Neural progenitor cell (in vitro differentiated cells): ENCODE measurements around the gene COG4.

Source experiments
- EZH2 ChIP-seq: fragments of 200-600 bp; sonication (generic); IDR thresholded peaks from 2 replicates; pipeline ENCODE4 v1.6.1; 2017; ENCODE audit warnings: antibody characterized with exemption, mild to moderate bottlenecking, moderate library complexity
- EZH2phosphoT487 ChIP-seq: fragments of 200-600 bp; sonication (generic); IDR thresholded peaks from 2 replicates; pipeline ENCODE4 v1.6.1; 2017; ENCODE audit warnings: antibody characterized with exemption
- TF ChIP-seq, protein P1 (sequence below): fragments of 200-600 bp; sonication (generic); IDR thresholded peaks from 2 replicates; pipeline ENCODE4 v1.5.1; 2017; ENCODE audit warnings: antibody characterized with exemption, mild to moderate bottlenecking

DNA sequence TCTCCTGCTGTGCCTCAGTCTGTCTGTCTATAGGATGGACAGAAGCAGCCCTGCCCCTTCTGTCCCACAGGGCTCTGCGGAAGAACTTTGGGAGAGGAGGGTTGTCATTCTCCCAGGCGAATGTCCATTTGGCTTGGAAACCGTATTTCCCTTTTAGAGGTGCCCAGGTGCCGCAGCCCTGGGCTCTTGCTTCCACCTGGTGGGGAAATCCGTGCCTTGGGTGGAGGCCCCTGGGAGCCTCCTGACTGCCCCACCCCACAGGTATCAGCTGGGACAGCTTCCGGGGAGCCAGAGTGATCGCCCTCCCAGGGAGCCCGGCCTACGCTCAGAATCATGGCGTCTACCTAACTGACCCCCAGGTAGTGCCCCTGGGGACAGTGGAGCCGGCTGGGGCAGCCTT is 56.2 kb downstream of the COG4 start:
- TF ChIP-seq, protein P1, sequence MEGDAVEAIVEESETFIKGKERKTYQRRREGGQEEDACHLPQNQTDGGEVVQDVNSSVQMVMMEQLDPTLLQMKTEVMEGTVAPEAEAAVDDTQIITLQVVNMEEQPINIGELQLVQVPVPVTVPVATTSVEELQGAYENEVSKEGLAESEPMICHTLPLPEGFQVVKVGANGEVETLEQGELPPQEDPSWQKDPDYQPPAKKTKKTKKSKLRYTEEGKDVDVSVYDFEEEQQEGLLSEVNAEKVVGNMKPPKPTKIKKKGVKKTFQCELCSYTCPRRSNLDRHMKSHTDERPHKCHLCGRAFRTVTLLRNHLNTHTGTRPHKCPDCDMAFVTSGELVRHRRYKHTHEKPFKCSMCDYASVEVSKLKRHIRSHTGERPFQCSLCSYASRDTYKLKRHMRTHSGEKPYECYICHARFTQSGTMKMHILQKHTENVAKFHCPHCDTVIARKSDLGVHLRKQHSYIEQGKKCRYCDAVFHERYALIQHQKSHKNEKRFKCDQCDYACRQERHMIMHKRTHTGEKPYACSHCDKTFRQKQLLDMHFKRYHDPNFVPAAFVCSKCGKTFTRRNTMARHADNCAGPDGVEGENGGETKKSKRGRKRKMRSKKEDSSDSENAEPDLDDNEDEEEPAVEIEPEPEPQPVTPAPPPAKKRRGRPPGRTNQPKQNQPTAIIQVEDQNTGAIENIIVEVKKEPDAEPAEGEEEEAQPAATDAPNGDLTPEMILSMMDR = no peak
- TF ChIP-seq EZH2phosphoT487 = no peak
- no peak for TF ChIP-seq EZH2
